ENCODE results near the gene FDX1.

The FDX1 gene

GRCh38 chr11:110470716-110471115 lies 41.0 kb downstream of the FDX1 start:
- DNase-seq = no peak

GRCh38 chr11:110471371-110471770 lies 41.6 kb downstream of the FDX1 start:
- no peak for DNase-seq

- DNase-seq = no peak
Measured at GRCh38 chr11:110472858-110473257, 43.1 kb downstream of the FDX1 start.

- DNase-seq = no peak
Measured at GRCh38 chr11:110473706-110474105, 44.0 kb downstream of the FDX1 start.

- DNase-seq = no peak
Measured at GRCh38 chr11:110474578-110474977, 44.8 kb downstream of the FDX1 start.

GRCh38 chr11:110475671-110476070 lies 45.9 kb downstream of the FDX1 start:
- no peak for DNase-seq

GRCh38 chr11:110478410-110478809 lies 48.7 kb downstream of the FDX1 start:
- no peak for DNase-seq

GRCh38 chr11:110479108-110480101 lies 49.7 kb downstream of the FDX1 start:
- DNase-seq = no peak

- DNase-seq = no peak
Measured at GRCh38 chr11:110481523-110481922, 51.8 kb downstream of the FDX1 start.

- DNase-seq = no peak
Measured at GRCh38 chr11:110486156-110486555, 56.4 kb downstream of the FDX1 start.

- DNase-seq = no peak
Measured at GRCh38 chr11:110488446-110488845, 58.7 kb downstream of the FDX1 start.

- DNase-seq = peak in 1 of 2 donors; percentile 30
Measured at GRCh38 chr11:110490886-110491285, 61.1 kb downstream of the FDX1 start.

- DNase-seq = no peak
Measured at GRCh38 chr11:110491577-110492320, 62.0 kb downstream of the FDX1 start.

- no peak for DNase-seq
Measured at GRCh38 chr11:110492321-110492685, 62.6 kb downstream of the FDX1 start.

GRCh38 chr11:110493346-110493745 lies 63.6 kb downstream of the FDX1 start:
- no peak for DNase-seq

GRCh38 chr11:110497231-110497978 lies 67.7 kb downstream of the FDX1 start:
- peak in 1 of 2 donors; percentile 43 for DNase-seq

GRCh38 chr11:110501428-110501827 lies 71.7 kb downstream of the FDX1 start:
- no peak for DNase-seq

- no peak for DNase-seq
Measured at GRCh38 chr11:110505528-110506284, 76.0 kb downstream of the FDX1 start.

GRCh38 chr11:110507328-110507727 lies 77.6 kb downstream of the FDX1 start:
- no peak for DNase-seq

- DNase-seq = no peak
Measured at GRCh38 chr11:110508786-110509185, 79.0 kb downstream of the FDX1 start.

- DNase-seq = no peak
Measured at GRCh38 chr11:110509472-110509871, 79.7 kb downstream of the FDX1 start.

- DNase-seq = no peak
Measured at GRCh38 chr11:110512026-110512425, 82.3 kb downstream of the FDX1 start.

Measured in CD4-positive, alpha-beta T cell treated with Interleukin-1 beta for 1 hour (primary cell).